Raji (cell line): ENCODE measurements around the gene RNF145.
A peak's percentile ranks its signal among the peaks of the same experiment; 100 is the strongest.

ENCODE experiments used
- POLR2A ChIP-seq: IDR thresholded peaks from 2 replicates; pipeline ENCODE4 v1.6.1; 2011; ENCODE audit warnings: low read depth, low read length, control low read depth; ENCODE audit not compliant: insufficient read depth

Gene RNF145

DNA sequence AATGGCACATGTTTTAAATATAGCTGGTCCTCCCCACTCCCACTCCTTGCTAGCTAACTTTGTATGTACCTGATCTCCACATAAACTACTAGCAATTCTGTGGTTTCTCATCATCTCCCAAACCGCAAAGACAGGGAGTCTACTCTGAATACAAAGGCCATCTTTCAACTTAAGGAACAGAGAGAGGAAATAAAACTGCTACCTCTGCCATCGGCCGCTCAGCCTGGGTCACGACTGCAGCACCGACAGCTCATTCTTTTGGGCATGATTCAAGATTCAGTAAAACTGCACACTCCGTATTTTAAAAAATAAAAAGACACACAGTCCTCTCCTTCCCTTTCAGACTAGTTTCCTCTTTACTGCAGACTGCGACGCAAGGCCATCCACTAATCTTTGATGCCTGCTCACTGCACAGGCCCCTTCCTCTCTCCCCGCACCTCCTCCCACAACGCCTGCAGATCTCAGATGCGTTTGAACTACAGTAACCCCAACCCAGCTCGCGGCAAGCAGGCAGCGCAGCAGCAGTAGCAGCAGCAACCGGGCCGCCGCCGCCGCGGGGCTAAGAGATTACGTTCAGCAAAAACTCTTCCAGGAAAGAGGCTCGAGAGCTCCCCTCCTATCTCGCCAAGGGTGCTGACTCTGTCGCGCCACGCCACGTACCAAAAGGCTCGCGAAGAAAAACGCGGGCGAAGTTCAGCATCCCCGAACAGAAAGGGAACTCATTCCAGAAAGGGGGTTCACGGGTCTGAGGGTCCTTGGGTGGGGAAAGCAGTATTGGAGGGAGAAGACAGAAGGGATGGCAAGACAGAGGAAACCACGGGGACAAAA lies 1.5 kb downstream of the RNF145 start:
- TF ChIP-seq POLR2A = peak; percentile 50; the same call in 1 of the 2 replicates

DNA sequence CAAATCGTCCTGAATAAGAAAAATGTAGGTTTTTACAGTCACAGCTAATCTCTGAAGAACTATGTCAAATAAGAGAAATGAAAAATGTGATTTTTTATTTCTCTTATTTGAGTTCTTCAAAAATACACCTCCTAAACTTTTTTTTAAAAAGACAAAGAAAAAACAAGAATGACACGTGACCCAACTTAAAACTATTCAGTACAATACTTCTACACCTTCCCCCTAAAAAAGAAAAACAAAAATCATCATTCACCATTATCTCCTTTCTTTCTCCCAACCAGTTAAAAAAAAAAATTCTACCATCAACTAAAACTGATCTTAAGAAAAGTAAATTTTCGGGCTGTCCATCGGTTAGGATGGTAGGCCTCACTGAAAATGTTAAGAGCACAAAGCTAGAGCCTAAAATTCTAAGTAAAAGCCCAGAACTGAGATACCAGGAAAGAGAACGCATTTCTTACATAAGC lies 2.1 kb downstream of the RNF145 start:
- TF ChIP-seq POLR2A = no peak

DNA sequence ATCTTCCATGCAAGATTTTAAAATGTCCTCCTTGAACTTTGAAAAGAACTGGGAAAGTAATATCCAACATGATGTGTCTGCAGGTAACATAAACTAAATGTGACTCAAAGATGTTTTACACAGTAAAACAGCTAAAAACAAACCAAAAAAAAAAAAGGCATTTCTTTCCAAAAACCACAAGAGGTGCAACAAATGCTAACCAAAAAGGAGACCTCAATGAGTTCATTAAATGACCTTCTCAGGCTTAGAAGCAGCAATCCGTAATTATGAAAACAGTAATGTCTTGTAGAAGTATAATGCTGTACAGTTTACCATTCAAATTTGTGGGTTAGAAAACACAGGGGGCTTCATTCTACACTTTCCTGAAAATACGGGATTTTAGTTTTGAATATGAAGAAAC lies 2.5 kb downstream of the RNF145 start:
- TF ChIP-seq POLR2A = no peak

DNA sequence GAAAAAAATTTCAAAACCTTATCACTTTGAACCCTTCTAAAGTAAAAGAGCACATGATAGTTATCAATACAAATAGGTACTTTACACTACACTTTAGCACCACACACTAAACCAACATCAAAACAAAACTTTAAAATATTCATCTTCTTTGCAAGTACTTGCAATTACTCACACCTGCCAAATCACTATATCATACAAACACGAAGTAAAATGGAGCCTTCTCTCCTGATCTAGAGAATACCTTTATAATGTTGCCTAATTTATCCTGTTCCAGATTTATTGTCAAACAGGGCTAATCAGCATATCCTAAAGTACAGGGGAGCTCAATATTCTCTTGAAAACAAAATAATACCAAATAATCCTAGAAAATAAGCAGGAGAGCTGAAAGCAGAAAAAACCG lies 3.0 kb downstream of the RNF145 start:
- TF ChIP-seq POLR2A = no peak

DNA sequence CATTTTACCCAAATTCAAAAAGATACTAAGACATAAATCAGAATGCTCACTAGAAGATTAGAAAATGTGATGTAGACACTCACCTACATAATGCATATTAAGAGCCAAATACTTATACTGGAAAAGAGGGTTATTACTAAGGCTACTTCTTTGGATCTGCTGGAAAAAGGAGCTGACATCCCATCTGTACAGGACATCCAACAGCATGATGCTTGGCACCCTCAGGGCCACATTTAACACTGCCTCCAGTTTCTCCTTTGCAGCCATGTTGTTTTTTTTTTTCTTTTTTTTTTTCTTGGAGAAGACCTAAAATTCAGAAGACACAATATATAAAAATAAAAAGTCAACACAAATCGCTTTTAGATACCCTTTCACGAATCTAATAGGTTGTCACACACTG lies 6.0 kb downstream of the RNF145 start:
- no peak for TF ChIP-seq POLR2A

DNA sequence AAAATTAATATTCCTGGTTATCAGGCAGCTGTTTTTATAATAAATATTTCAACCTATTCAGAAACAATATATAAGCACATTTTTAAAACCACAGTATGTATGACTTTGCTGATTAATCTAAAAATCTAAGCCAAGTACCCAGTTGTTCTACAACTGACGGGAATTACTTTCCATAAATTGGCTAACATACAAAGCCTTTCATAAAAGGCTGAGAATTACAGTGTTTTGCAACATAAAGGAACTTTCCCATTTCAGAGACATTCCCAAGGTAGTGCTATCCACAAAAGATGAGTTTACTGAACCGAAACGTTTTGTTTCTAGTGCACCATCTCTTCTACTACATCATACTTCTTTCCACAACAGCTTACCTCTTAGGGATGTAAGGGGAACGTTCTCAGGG lies 7.2 kb downstream of the RNF145 start:
- TF ChIP-seq POLR2A = no peak

DNA sequence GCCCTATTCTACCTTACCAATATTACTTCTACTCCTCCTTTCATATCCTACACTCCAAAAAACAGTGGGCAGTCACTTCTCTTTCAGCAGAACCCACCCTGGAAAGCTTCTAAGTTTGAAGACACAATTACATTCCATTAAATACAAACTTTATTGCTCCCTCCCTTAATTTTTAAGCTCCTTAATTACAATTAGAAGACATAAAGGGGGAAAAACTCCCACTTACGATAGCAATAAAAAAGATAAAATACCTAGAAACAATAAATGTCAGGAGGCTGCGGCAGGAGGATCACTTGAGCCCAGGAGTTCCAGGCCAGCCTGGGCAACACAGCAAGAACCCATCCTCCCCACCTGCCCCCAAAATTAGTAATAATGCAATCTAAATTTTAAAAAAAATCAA lies 9.6 kb downstream of the RNF145 start:
- no peak for TF ChIP-seq POLR2A

DNA sequence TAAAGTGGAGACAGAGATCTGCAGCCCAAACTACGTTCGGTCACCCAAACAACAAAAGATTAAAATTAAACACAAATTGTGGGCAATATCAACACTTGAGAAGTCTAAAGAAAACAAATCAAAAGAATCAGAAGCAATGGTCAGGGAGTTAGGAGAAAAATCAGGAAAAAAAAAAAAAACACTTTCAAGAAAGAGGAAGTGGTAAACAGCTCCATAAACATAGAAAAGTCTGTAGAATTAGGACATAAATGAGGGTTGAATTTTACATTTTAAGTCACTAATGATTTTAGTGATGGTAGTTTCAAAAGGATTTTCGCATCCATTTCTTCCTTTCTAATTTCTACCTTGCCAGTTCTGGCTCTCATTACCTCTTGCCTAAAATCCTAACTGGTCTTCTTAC lies 10.1 kb downstream of the RNF145 start:
- TF ChIP-seq POLR2A = no peak

DNA sequence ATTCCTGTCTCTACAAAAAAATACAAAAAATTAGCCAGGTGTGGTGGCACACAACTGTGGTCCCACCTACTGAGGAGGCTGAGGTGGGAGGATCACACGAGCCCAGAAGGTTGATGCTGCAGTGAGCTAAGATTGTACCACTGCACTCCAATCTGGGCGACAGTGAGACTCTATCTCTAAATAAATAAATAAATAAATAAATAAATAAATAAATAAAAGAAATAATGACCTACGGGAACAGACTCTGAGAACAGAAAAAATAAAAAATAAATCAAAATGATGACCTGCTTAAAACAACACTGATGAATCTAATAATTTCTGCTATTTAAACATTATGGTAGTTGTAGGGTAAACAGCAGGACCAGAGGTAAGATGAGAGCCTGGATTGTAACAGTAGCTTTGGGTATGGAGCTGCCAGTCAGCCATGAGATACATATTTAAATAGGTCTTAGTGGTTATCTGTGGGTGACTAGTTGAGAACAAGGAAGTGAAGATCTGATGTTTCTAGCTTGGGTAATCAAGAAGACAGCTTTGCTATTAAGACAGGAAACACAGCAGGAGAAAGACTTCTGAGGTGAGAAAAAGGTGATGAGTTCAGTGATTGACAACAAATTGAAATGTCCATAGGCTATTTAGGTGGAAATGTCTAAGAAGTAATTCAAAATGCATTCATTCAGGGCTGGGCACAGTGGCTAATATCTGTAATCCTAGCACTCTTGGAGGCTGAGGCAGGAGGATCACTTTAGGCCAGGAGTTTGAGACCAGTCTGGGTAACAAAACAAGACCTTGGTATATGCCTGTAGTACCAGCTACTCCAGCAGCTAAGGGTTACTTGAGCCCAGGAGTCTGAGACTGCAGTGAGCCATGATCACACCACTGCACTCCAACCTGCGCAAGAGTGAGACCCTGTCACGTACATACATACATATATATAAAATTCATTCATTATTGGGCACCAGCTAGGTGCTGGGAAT lies 11.0 kb downstream of the RNF145 start:
- TF ChIP-seq POLR2A = no peak

DNA sequence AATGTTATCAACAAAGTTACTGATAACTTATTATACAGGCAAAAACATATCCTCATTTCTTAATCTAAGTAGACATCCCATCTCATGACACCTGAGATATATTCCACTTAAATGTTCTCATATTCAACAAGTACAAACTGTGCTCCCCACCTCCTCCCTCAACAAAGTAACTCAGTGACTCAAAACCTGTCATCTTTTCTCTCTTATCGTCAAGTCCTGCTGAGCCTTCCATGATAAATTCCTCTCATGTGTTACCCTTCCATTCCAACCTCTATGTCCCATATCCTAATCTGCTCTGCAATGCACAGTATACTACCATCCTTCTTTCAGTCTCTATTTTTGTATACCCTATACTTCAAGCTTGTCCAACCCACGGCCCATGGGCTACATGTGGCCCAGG lies 13.6 kb downstream of the RNF145 start:
- no peak for TF ChIP-seq POLR2A

DNA sequence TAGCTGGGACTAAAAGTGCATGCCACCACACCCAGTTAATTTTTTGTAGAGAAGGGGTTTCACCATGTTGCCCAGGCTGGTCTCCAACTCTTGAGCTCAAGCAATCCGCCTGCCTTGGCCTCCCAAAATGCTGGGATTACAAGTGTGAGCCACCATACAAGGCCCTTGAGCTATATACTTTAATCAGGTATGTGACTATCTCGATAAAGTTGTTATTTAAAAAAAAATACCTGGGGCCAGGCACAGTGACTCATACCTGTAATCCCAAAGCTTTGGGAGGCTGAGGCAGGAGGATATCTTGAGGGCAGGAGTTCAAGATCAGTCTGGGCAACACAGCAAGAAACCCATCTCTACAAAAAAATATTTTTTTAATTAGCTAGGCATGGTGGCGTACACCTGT lies 19.2 kb downstream of the RNF145 start:
- no peak for TF ChIP-seq POLR2A

DNA sequence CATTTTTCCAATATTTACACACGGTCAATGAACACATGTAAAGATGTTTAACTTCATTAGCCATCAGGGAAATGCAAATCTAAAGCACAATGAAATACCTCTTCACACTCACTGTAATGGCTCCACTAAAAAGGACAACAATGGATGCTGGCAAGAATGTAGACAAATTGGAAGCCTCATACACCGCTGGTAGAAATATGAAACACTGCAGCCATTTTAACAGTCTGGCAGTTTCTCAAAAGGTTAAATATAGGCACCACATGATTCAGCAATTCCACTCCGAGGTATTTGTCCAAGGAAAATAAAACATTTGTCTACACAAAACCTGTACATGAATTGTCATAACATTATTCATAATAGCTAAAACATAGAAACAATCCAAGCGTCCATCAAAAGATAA lies 20.0 kb downstream of the RNF145 start:
- no peak for TF ChIP-seq POLR2A

DNA sequence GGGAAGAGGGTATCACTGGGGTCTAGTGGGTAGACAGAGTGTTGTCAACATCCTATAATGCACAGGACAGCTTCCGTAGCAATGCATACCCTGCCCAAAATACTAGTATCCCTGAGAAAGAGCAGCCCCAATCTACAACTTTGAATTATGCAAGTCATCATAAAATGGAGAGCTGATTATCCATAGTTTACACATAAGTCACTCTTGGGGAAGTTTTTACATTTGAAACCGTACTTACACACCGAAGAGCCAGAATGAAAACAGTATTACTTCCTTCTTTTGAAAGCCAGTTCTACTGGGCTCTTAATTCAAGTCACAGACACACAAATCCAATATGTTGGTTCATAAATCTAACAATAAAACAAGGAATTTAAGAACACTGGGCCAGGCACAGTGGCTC lies 21.6 kb downstream of the RNF145 start:
- no peak for TF ChIP-seq POLR2A

DNA sequence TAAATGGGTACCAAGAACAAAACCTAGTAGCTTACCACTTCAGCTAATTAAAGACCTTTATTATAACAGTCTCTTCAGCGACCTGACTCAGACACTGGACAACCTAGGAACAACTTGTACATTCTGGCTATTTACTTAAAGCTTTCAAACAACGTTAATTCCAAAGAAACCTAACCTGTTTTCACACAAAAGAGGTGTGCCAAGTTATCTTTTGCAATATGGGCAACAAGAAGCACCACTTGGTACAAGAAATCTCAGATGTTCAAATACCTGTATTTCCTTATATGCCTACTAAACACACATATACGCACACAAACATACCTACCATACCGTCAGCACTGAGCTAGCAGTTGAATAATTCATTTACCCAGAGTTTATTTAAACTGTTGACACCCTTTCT lies 23.0 kb downstream of the RNF145 start:
- TF ChIP-seq POLR2A = no peak

DNA sequence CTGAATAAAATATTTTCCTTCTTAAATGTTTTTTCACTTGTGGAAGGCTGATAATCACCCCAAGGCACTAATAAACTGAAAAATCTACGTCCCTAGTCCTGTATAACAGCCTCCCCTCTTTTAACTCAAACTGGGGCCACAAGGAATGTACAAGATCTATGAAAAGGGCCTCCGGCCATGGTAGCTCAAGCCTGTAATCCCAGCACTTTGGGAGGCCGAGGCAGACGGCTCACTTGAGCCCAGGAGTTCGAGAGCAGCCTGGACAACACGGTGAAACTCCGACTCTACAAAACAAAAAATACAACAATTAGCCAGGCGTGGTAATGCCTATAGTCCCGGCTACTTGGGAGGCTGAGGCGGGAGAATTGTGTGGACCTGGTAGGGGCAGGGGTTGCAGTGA lies 23.6 kb downstream of the RNF145 start:
- TF ChIP-seq POLR2A = no peak

DNA sequence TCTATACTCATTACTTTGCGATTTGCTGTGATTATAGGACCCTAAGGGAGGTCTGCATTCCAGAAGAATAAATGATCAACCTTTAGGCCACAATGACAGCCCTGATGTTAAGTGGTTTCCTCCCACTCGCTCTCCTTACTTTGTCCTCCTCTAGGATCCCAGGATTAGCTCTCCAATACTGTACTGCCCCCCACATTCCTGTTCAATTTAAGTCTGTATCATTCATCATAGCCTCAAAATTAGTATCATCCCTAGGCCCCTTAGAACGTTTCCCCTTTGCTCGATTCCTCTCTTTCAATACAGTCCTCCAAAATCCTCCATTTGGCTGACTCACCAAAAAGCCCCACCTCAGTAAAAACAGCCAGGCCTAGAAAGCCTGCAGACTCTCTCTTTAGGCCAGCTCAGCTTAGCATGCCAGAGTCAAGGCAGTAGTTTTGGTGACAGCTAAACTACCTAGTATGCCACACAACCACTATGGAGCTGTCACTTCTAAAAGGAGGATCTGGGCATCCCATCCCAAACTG lies 24.4 kb downstream of the RNF145 start:
- no peak for TF ChIP-seq POLR2A
